Islet of Langerhans (tissue), 1 donor: ENCODE results near the gene RPL19.

ENCODE experiments used
- FAIRE-seq: peaks from one replicate; lab custom pipeline; 2011; peaks lifted over from hg19 to GRCh38; lab: Jason Lieb, UNC

The RPL19 gene

DNA sequence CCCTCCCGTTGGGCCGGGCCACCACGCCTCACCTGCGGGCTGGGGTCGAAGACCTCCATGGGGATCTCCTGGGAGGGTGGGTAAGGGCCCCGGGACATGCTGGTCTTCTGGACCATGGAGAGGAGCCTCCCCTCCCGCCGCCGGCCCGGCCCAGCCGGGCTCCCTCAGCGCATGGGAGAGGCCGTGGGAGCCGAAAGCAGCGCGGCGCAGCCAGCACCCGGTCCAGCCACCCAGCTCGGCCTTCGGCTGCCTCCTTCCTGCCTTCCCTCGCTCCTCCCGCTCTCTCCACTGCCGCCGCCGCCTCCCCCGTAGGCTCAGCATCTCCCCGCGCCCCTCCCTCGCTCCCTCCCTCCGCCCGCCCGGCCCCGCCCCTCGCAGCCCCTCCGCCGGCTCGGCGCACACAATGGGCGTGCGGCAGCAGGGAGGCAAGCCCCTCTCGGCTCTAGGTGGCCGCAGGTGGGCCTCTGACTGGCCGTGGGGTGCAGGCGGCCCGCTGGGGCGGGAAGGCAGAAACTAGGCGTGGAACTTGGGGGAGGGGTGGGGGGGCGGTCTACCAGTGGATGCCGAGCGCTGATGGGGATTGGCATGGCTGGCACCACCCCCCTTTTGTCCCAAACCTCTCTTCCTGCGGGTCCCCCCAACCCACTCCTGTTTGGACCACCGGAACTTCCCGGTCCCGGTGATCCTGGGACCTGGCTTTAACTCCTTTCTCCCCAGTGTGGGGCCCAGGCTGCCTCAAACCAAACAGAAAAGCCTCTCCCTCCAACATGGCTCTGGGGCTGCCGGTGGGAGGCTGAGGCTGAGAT lies 2.5 kb upstream of the RPL19 start, which contains the start of gene CACNB1:
TSS of gene CACNB1 (minus strand) at position 290 of the 806 bp plus-strand sequence. CDS start at position 116, 174 bp downstream.
- FAIRE-seq, result no peak

DNA sequence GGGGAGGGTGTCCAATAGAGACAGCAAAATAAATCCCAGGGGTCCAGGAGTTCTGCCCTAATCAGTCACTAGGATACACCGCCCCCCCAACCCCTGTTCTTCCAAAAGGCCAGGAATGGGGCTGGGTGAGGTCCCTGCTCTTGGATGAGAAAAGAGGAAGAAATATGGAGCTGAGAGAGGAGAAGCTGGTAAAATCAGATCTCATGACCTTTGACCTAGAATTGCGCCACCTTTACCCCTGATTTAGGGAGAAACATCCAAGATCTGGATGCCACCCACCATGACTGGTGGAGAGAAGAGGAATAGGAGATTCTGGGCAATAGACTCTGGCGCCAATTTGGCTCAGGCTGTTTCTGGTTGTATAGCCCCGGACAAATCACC lies 1.9 kb upstream of the RPL19 start:
- FAIRE-seq, result no peak

DNA sequence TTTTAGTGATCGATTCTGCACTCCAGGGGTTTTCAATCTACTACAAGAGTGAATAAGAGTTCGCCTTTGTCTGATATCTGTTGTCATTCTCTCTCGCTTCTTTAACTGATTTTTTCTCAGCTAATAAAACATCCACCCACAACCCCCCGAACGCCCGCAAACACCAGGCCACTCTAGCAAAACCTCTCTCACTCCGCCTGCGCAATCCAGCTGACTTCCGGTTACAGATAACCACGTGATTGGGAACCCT lies 338 bp upstream of the RPL19 start:
- FAIRE-seq, result no peak

DNA sequence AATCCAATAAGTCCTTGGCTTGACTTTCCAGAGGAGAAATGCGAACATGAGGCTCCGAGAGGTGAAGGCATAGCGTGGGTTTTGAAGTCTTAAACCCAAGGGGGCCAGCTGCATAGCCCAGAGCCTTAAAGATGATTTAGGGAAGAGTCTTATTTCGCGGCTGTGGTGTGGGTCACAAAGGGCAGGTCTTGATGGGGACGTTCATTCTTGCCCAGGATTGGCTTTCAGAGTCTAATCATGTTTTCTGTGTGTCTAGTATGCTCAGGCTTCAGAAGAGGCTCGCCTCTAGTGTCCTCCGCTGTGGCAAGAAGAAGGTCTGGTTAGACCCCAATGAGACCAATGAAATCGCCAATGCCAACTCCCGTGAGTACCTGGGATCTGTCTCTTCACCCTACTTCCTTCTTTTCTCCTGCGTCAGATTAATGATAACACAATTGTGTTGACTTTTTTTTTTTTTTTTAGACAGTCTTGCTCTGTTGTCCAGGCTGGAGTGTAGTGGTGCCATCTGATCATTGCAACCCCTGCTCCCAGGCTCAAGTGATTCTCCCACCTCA lies 951 bp downstream of the RPL19 start:
- FAIRE-seq, result no peak

DNA sequence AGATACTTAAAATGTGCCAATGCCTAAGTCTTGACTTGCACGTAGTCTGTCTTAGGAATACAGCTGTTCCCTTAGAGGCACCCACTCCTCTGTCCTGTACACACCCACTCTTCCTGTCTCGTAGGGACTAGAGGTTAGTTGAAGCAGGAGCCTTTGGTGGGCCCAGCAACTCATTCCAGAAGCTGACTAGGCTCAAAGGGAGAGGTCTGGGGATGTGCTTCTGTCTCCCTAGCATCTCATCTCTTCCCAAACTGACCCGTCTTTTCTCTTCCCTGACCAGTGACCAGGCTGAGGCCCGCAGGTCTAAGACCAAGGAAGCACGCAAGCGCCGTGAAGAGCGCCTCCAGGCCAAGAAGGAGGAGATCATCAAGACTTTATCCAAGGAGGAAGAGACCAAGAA lies 4.2 kb downstream of the RPL19 start:
- FAIRE-seq, result no peak

DNA sequence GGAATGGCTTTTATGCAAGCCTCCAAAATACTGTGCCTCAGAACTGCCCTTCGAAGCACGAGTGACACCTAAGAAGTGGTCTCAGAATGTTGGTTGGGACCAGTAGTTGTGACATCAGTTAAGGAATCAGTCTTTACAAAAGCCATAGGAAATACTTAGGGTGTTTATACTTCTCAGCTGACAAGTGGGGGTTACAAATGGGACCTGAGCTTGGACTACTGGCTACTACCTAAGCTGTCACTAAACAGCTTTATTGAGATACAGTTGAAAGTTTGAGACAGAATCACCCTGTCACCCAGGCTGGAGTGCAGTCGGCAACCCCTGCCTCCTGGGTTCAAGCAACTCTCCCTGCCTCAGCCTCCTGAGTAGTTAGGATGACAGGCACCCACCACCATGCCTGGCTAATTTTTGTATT lies 5.0 kb downstream of the RPL19 start:
- no peak for FAIRE-seq

DNA sequence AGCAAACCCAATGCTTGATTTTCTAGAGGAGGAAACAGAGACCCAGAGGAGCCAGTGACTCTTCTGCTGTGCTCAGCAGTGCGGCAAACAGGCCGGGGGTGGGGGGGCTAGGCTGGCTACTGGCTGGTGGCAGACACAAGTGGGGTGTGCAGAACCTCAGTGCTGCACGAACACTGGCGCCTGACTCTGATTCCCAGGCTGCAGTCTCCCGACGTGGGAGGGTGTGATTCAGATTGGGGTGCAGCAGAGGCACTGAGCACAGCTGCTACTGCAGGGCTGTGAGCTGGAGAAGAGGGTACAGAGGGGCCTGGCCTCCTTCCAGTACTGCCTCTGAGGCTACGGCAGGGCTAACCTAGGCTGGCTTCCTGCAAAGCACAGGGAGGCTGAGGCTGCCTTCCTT lies 8.1 kb downstream of the RPL19 start:
- FAIRE-seq, result no peak

DNA sequence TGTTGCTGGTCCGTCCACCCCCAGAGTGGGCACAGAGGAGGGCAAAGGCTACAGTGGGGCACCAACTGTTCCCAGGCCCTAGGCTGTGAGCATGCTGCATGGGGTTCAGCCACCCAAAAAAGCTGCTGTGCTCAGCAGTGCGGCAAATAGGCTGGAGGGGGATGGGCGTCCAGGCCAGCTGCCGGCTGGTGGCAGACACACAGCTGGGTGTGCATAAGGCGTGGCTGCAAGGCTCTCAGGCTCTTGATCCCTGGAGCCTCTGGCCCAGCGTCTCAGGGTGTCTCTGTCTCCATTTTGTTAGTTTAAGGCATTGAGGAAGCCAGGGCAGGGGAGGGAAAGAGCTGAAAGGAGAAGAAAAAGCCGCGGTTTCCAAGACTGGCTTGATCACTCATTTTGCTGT lies 8.8 kb downstream of the RPL19 start:
- no peak for FAIRE-seq

DNA sequence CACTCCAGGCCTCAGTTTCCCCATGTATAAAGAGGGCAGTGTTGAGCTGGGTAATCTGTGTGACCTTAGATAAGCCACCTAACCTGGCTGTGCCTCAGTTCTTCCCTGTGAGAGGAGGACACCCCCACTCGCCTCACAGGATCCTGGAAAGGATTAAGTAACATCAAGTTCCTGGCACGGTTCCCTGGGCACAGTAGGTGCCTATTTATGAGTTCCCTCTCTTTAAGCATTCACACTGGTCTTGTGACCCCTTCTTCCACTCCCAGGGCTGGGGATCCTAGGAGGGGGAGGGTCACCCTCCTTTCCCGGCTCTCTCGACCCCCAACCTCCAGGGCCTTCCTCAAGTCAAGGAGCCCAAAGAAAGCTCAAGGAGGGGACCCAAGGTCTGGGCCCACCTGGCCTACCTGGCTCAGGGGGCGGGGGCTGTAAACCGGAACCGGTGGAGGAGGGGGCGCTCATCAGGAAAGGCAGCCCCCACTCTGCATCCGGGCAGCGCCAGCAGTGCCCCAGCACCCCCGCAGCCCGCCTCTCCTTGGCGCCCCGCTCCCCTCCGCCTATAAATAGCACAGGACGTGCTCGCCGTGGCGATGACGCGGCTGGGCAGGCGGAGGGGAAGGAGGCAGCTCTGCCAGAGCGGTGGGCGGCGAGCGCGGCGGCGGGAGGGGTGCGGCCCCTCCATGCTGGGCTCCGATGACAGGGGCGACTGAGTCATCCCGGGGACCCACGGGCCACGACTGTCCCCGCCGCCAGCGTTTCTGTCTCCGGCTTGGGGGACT lies 9.4 kb downstream of the RPL19 start:
- FAIRE-seq, result no peak

DNA sequence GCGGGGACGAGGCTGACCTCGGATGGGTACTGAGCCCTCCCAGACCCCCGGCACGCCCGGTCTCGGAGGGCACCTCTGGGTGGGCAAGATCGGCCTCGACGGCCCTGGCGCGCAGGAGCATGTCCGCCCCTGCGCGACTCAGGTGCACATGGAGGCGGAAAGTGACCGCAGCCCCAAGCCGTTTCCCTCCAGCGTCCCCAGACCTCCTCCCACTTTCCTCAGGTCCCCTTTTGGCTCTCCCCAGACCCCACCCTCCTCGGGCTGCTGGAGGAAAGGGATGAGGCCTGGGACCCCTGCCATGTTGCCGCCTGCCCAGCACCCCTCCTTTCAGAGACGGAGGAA lies 10.0 kb downstream of the RPL19 start:
- no peak for FAIRE-seq

DNA sequence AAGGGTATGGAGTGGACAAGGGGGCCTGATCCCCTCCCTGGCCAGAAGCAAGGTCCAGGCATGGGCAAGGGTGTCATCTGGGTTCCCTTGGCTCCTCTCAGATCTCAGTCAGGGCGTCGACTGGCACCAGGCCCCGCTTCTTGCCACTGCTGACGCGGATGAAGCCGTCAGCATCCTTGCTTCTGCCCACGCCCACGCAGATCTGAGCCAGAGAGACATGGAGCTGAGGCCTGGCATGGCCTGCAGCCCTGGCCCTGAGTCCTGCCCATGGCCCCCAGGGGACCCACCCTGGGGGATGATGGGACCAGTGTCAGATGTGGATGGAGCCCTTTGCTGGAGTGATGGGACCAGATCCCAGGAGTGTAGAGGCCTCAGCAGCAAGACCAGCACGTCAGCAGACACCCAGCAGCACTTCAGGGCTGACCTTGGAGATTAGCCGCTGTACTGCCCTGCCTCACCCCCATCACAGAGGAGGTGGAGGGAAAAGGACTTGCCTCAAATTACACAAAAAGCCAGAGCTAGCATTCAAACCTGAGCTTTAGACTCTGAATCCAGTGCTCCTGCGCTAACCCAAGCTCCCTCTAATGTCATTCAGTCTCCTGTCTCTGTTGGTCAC lies 12.2 kb downstream of the RPL19 start:
- no peak for FAIRE-seq

DNA sequence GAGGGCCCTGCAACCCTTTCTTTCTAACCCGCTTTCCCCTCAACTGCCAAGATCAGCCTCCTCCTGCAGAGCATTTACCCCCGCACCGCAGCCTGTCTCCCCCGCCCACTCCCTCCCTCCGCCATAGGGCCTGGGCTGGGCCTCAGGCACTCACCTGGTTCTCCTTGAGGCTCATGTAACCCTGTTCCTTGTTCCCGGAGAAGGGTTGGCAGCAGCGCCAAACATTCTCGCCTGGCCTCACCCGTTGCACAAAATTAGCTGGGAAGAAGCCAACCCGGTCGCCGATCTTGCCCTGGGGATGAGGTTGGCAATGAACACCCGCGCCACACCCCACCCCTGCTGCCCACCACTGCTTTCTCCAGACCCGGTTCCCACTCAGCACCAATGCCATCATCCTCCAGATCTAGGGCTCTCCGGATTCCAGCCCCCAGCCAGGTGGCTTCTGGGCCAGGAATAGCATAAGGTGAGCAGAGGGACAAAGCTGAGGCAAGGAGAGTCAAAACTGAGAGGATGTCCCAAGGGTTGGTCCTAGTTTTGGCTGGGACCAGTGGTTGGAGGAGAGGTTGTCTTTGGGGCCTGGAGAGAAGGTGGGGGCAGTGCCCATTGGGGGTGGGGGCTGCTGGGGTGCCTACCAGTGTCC lies 12.9 kb downstream of the RPL19 start:
- FAIRE-seq, result no peak

DNA sequence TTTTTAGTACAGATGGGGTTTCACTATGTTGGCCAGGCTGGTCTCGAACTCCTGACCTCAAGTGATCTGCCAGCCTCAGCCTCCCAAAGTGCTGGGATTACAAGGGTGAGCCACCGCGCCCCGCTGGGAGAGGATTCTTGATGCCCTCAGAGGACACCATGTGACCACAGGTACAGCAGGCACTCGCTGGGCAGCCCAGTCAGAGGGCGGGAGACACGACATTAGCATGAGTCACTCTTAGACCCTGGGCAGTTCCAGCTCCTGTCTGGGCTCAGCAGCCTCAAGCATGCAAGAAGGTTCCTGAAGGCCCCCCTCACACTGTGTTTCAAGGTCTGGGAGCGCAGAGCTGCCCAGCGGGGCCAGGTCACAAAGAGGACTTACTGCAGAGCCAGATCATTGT lies 13.8 kb downstream of the RPL19 start:
- no peak for FAIRE-seq

DNA sequence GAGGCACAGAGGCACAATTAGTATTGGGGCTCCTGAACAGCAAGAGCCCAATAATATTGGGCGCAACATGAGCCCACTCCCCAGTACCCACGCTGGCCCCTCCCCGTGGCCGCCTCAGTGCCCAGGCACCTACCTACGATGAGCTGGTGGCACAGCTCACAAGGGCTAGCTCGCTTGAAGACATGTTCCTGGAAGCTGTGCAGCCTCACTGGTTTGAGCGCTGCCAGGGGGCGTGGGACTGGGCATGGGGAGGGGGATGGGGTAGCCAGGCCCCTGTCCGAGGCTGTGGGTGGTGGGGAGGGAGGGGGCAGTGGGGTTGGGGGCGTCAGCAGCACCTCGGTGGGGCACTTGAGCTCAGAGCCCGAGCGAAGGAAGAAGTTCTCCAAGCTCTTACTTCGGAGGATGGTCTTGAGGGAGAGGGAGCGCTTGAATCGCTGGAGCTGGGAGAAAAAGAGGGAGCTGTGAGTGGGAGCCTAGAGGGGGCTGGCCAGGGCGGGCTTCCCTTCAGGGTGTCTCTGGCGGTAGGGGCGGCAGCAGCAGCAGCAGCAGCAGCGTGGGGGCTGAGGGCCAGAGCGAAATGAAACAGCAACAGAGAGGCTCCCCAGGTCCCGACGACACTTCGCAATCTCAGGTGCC lies 17.8 kb downstream of the RPL19 start:
- FAIRE-seq, result no peak

DNA sequence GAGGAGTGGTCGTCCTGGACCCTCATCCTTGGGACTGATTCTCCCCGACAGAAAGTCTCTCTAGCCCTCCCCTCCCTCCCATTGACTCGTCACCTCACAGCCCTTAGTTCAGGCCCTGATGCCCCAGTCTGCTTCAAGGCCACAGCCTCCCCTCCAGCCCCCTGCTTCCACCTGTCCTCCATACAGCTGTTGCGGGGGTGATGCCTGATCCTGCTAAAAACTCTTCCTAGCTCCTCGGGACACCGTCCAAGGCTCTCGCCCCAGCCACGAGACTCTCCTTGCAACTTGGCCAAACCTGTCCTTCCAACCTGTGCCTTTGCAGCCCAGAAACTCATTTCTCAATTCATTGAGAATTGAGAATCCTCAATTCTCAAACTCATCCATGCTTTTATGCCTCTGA lies 18.8 kb downstream of the RPL19 start:
- no peak for FAIRE-seq

DNA sequence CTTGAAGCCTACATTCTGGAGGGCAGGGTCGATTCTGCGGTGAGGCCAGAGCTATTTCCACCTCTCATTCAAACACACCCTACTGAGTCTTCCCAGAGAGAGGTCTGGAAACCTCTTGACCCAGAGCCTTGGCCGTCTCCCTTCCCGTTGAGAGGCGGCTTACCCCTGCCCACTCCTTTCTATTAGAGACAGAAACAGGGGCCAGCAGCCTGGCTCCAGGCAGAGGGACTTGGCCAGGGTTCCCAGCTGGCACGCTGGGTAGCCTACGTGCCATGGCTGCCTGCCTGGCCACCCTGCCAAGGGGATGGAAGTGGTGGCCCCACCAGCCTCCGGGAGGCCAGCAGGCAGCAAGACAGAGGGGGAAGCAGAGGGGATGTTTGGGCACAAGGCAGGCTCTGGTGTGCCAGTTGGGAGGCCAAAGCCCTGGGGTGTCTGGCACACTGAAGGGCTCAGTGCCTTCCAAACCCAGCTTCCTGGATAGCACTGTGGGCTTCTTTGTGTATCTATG lies 19.6 kb downstream of the RPL19 start:
- FAIRE-seq, result no peak

DNA sequence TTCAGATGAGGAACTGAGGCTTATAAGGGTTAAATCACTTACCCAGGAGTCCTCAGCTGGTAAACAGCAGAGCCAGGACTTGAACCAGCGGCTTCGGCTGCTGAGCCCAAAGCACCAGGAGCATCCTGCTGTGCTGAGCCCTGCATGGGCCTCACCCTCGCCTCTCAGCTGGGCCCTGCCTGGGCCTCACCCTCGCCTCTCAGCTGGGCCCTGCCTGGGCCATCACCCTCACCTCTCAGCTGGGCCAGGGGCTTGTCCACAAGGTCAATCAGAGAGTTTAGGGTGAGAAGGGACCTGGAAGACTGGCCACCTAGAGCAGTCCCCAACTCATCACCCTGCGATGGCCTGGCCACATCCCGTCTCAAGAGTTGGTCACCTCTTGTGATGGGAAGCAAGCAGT lies 21.5 kb downstream of the RPL19 start:
- no peak for FAIRE-seq

DNA sequence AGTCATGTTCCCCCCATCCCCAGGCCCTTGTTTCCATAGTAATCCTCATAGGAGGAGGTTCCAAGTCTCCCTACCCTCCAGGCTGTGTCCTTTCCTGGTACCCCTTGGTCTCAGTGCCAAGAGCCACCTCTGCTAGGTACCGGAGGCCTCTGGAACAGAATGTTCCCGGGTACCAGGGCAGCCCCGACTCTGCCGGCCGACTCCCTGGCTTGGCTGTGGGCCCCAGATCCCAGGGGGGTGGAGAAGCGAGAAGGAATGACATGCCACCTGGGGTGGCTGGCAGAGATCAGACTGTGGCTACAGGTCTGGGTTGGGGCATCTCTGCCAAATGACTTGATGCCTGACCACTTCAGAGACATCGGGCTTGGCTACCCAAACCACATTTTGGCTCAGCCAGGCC lies 22.1 kb downstream of the RPL19 start:
- FAIRE-seq, result no peak

DNA sequence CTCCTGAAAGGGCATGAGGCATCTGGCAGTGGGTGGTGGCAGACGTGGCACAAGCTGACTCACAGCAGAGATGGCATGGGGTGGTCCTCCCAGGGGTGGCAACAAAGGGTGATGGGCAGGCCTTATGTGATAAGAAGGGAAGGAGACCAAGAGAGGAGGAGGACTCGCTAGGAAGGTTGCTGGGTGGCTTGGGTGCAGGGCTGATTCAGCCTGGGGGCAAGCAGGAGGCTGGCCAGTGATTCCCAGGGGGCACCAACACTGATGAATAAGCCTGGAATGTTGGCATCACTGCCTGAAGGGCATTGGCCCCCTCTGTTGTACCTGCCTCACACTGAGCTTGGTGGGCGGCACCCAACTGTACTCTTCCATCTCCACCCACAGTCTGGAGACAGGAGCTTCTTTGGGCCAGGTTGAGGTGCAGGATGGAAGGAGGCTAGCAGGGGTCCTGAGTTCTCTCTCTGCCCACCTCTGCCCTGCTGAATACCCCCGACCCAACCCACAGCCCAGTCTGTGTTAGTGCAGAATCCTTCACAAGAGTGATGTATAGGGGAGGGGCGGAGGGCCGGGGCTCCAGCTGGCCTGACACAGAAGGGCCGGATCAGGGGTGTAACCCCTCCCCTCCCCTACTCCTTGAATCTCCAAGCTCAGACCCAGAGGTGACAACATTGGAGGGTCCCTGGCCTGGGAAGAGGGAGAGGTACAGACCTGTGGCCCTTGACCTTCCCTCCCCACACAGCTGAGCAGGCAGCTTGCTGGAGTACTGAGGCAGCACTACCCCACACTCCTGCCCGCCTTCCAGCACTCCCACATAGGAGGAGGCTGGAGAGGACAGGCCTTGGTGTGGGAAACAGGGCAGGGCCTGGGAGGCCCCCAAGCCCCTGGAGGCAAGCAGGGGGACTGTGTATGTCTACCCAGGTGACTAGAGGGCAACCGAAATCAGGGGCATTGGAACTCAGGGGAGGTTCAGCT lies 23.1 kb downstream of the RPL19 start:
- FAIRE-seq, result no peak

DNA sequence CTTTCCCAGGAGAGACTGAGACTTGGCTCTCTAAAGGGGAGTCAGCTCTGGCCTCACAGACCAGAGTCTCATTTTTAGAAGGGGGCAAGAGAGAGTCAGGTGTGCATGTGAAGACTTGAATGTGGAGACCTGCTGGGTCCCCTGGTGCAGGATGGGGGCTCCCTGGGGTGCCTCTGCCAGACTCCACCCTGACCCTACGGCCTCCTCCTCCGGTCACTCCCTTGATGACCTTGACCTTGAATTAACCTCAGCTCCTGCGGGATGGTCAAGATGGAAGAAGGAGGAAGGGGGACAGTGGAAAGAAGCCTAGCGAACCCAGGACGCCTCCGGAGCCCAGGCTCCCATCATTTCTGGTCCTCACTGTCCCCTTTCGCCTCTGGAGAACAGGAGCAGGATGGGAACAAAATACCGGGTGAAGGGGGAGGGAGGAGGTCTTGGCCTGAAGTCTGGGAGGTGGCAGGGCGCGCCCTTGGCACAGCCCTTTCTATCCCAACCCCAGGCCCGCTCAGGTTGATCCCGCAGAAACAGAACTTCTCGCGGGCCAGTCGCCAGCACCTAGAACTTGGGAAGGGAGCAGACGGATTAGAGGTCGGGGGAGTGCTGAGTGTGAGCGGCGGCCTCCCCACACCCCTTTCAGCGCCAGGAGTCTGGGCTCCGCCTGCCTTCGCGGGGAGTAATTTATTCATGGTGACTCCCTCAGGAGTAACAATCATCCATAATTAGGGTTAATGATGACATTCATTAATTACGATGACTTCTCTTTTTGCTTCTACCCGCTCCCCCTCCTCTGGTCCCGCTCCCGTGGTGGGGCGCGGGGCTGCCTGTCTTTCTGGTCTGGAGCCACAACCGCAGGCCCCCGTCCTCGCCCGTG lies 24.1 kb downstream of the RPL19 start:
- no peak for FAIRE-seq
